WTC11 (cell line): ENCODE measurements around the gene KDELR1. TPM values are rescaled to one million over a fixed set of nuclear protein-coding genes. Genes with fewer than 3 reads are reported as not detected.

ENCODE experiments used
- ATAC-seq: fragments of 200-7000 bp; cut with Tn5 transposase; 2 replicates; pipeline ENCODE4 v1.10.0; 2021; ENCODE audit warnings: mild to moderate bottlenecking, moderate library complexity
- CTCF ChIA-PET: fragments of 300-600 bp; sonication (Branson Sonifier 250); formaldehyde crosslinking; loops from one replicate; lab custom pipeline; 2021; ENCODE audit warnings: antibody characterized with exemption; lab: Charles Lee
- POLR2A ChIA-PET: fragments of 350-600 bp; sonication (Branson Sonifier 250); formaldehyde crosslinking; loops from one replicate; lab custom pipeline; 2021; ENCODE audit warnings: antibody characterized with exemption; lab: Charles Lee
- DNase-seq: peaks from one replicate; pipeline ENCODE4 v3.0.0; 2021; ENCODE audit warnings: low spot score
- H3K27ac Mint-ChIP-seq: 2 replicates; pipeline ENCODE4 v1.8.0; 2021; ENCODE audit warnings: mixed read lengths
- H3K27me3 Mint-ChIP-seq: 2 replicates; pipeline ENCODE4 v1.8.0; 2021; ENCODE audit warnings: low read depth, mild to moderate bottlenecking, moderate library complexity, mixed read lengths
- H3K36me3 Mint-ChIP-seq: 2 replicates; pipeline ENCODE4 v1.8.0; 2021; ENCODE audit warnings: mixed read lengths
- H3K4me1 Mint-ChIP-seq: 2 replicates; pipeline ENCODE4 v1.8.0; 2022; ENCODE audit warnings: mixed read lengths
- H3K4me3 Mint-ChIP-seq: 2 replicates; pipeline ENCODE4 v1.8.0; 2021; ENCODE audit warnings: mild to moderate bottlenecking, moderate library complexity, mixed read lengths
- H3K9me3 Mint-ChIP-seq: 2 replicates; pipeline ENCODE4 v1.8.0; 2021; ENCODE audit warnings: mixed read lengths
- AFF4 ChIP-seq: sonication (generic); formaldehyde crosslinking; IDR thresholded peaks from 2 replicates; pipeline ENCODE4 v1.8.1; 2023; ENCODE audit warnings: mild to moderate bottlenecking, missing genetic modification reagents, borderline replicate concordance
- ARID4B ChIP-seq: sonication (generic); formaldehyde crosslinking; IDR thresholded peaks from 2 replicates; pipeline ENCODE4 v1.8.0; 2023; ENCODE audit warnings: missing genetic modification reagents, mild to moderate bottlenecking, borderline replicate concordance
- ATF1 ChIP-seq: sonication (generic); formaldehyde crosslinking; IDR thresholded peaks from 2 replicates; pipeline ENCODE4 v1.8.1; 2023; ENCODE audit warnings: mild to moderate bottlenecking, moderate library complexity, missing genetic modification reagents
- ATF3 ChIP-seq: sonication (generic); formaldehyde crosslinking; conservative IDR thresholded peaks from 2 replicates; pipeline ENCODE4 v1.8.1; 2022; ENCODE audit warnings: mild to moderate bottlenecking, missing genetic modification reagents
- ATF6 ChIP-seq: sonication (generic); formaldehyde crosslinking; IDR thresholded peaks from 2 replicates; pipeline ENCODE4 v1.8.1; 2023; ENCODE audit warnings: mild to moderate bottlenecking, missing genetic modification reagents
- CTCF ChIP-seq: fragments of 200-600 bp; IDR thresholded peaks from 2 replicates; pipeline ENCODE4 v1.8.0; 2022; ENCODE audit warnings: antibody characterized with exemption
- NFE2L1 ChIP-seq: sonication (generic); formaldehyde crosslinking; IDR thresholded peaks from 2 replicates; pipeline ENCODE4 v1.8.1; 2023; ENCODE audit warnings: missing genetic modification reagents
- NR2C2 ChIP-seq: sonication (generic); formaldehyde crosslinking; IDR thresholded peaks from 2 replicates; pipeline ENCODE4 v1.8.0; 2022; ENCODE audit warnings: mild to moderate bottlenecking, missing genetic modification reagents
- PRDM15 ChIP-seq: sonication (generic); formaldehyde crosslinking; IDR thresholded peaks from 2 replicates; pipeline ENCODE4 v1.8.0; 2022; ENCODE audit warnings: missing genetic modification reagents
- SOX15 ChIP-seq: fragments of 250-450 bp; sonication (Bioruptor Pico); IDR thresholded peaks from 2 replicates; pipeline ENCODE4 v1.9.0; 2021; ENCODE audit warnings: mild to moderate bottlenecking
- STAT6 ChIP-seq: sonication (generic); formaldehyde crosslinking; conservative IDR thresholded peaks from 2 replicates; pipeline ENCODE4 v1.8.1; 2023; ENCODE audit warnings: mild to moderate bottlenecking, low read depth, missing genetic modification reagents, moderate library complexity
- TEAD4 ChIP-seq: sonication (generic); formaldehyde crosslinking; IDR thresholded peaks from 2 replicates; pipeline ENCODE4 v1.8.0; 2022; ENCODE audit warnings: mild to moderate bottlenecking, missing genetic modification reagents
- ZNF281 ChIP-seq: sonication (generic); formaldehyde crosslinking; IDR thresholded peaks from 2 replicates; pipeline ENCODE4 v1.8.0; 2023; ENCODE audit warnings: mild to moderate bottlenecking, missing genetic modification reagents
- ZNF396 ChIP-seq: fragments of 250-450 bp; sonication (Bioruptor Pico); IDR thresholded peaks from 2 replicates; pipeline ENCODE4 v1.8.0; 2021; ENCODE audit warnings: mild to moderate bottlenecking, moderate library complexity, borderline replicate concordance
- ZNF423 ChIP-seq: fragments of 250-450 bp; sonication (Bioruptor Pico); IDR thresholded peaks from 2 replicates; pipeline ENCODE4 v2.1.2; 2022; ENCODE audit warnings: mild to moderate bottlenecking, moderate library complexity
- total RNA-seq: library from RNA; stranded (reverse); gene quantifications from 3 replicates; pipeline ENCODE4 v1.2.3, GENCODE V29; 2021

The KDELR1 gene
- total RNA-seq, 1 experiment from 2014 or later: 207 TPM

GRCh38 chr19:48372904-48373303 is 18.4 kb downstream of the KDELR1 start:
- ChIA-PET CTCF (interaction anchor here (0.9 to 3.5 kb wide), 6 partner anchors 9 to 117 kb away, joined by 3 to 28 read pairs (median 4); partner anchors contain the start of genes KDELR1, SYNGR4 and TMEM143), POLR2A (no interaction called here)
- Mint-ChIP-seq H3K9me3 (no peaks in the 10 kb centered on the region), H3K27ac (no peak overlapping the region), H3K36me3 (no peaks in the 10 kb centered on the region), H3K27me3 (peaks cover 22% of the 10 kb centered on the region), H3K4me3 (no peak overlapping the region), H3K4me1 (0 out of 2 replicates have a peak, but pooled peaks cover 4% of the 10 kb centered on the region)
- ATAC-seq: no peak
- TF ChIP-seq ZNF396 (CRISPR knock-in tag) (no peak), STAT6 (CRISPR knock-in tag) (no peak), ATF3 (no peak), ATF6 (no peak), AFF4 (no peak), ZNF423 (CRISPR knock-in tag) (no peak), PRDM15 (CRISPR knock-in tag) (no peak), CTCF (no peak), TEAD4 (no peak), ATF1 (CRISPR knock-in tag) (no peak), SOX15 (no peak), ARID4B (CRISPR knock-in tag) (no peak), NFE2L1 (no peak), ZNF281 (CRISPR knock-in tag) (no peak), NR2C2 (CRISPR knock-in tag) (no peak)
- DNase-seq: no peak
